GM19328 (cell line): ENCODE data around the gene CLDN24.

ENCODE experiments used
- ATAC-seq: cut with Tn5 transposase; IDR thresholded peaks from one replicate; pipeline ENCODE4 v1.9.1; 2021; ENCODE audit warnings: mild to moderate bottlenecking, moderate library complexity; ENCODE audit not compliant: unreplicated experiment

CLDN24 gene

GRCh38 chr4:183286590-183287308 is 35.5 kb downstream of the CLDN24 start:
- ATAC-seq: no peak

- no peak for ATAC-seq
Observed at GRCh38 chr4:183285886-183286285, 36.3 kb downstream of the CLDN24 start.

GRCh38 chr4:183284965-183285364 is 37.3 kb downstream of the CLDN24 start:
- no peak for ATAC-seq

- ATAC-seq: no peak
Observed at GRCh38 chr4:183284258-183284785, 37.9 kb downstream of the CLDN24 start.

- ATAC-seq: no peak
Observed at GRCh38 chr4:183276106-183276505, 46.1 kb downstream of the CLDN24 start.

DNA sequence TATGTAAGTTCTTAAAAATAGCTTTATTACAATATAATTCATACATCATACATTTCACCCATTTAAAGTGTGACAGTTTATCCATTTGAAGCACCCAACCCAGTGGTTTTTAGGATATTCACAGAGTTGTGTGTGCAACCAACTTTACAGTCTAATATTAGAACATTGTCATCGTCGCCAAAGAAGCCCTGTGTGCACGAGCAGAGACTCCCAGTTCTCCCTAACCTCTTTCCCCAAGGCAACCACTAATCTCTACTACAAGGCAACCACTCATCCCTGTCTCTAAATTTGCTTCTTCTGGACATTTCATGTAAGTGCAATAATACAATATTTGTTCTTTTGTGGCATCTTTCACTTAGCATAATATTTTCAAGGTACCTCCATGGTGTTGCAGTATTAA is 49.8 kb downstream of the CLDN24 start:
- no peak for ATAC-seq
